ENCODE measurements around the gene OR51A4.

Gene OR51A4

DNA sequence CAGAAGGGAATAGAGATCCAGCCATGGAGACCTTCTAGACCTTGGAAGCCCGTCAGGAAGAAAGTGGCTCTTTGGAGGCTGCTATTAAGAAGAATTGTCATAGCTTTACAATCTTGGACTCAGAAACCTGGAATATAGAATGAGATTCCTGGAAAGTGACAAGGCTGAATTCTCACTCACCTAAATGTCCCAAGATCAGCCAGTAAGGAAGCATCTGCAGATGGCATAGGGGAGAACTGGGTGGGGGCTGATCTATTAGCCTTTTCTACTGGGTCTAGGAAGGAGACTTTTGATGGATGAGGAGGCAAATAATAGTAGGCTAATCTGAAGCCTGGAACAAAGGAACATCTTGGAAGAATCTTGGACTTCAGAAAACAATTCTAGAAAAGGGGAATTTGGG is 23.2 kb downstream of the OR51A4 start, which contains the start of gene OR51G1:
TSS of gene OR51G1 (minus strand) at position 101 of the 400 bp plus-strand sequence. CDS start at position 101, 0 bp downstream.
- Histone ChIP-seq H3K4me1 (ENCODE audit: insufficient read depth, low read length) (no peaks in the 10 kb centered on the region), H3K27me3 (ENCODE audit: insufficient read depth, low read length) (no peaks in the 10 kb centered on the region), H2AFZ (ENCODE audit: low read depth, low read length) (no peak within 1 kb of the TSS), H3K36me3 (ENCODE audit: insufficient read depth, low read length) (no peaks in the 10 kb centered on the region), H3K4me3 (ENCODE audit: low read length) (no peak within 1 kb of the TSS), H3K9me3 (ENCODE audit: low read length) (no peaks in the 10 kb centered on the region)

DNA sequence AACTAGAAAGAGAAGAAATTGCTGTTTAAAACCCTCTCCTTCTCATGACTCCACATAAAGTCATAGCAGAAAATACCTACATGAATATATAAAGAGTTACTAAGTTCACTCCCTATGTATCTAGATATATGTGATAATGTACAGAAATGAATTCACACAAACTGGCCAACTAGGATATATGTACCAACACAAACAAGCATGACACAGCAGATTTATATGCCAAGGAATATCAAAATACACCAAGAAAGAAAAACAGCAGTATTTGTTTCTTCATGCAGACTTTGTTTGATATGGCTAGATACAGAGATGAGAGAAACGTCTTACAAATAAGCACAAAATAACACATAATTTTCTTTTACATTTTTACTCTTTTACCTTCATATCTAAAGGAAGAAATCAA is 25.1 kb downstream of the OR51A4 start:
- Histone ChIP-seq H3K36me3 (ENCODE audit: insufficient read depth, low read length) (no peaks in the 10 kb centered on the region), H3K27me3 (ENCODE audit: insufficient read depth, low read length) (no peaks in the 10 kb centered on the region), H3K9me3 (ENCODE audit: low read length) (no peaks in the 10 kb centered on the region), H3K4me3 (ENCODE audit: low read length) (no peak overlapping the region), H2AFZ (ENCODE audit: low read depth, low read length) (no peak overlapping the region), H3K4me1 (ENCODE audit: insufficient read depth, low read length) (no peaks in the 10 kb centered on the region)

DNA sequence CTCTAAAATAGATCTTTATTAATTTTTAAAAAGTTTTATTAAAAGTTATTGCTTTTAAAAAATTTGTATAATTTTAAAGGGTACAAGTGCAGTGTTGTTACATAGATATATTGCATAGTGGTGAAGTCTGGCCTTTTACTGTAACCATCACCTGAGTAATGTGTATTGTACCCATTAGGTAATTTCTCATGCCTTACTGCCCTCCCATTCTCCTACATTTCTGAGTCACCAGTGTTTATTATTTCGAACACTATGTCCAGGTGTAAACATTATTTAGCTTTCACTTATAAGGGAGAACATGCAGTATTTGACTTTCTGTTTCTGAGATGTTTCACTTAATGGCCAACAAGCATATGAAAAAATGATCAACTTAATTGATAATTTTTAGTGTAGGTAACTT is 25.6 kb downstream of the OR51A4 start:
- no peak overlapping the region for H3K4me3 ChIP-seq (ENCODE audit: low read length)
- no peaks in the 10 kb centered on the region for H3K9me3 ChIP-seq (ENCODE audit: low read length)
- no peaks in the 10 kb centered on the region for H3K36me3 ChIP-seq (ENCODE audit: insufficient read depth, low read length)
- no peaks in the 10 kb centered on the region for H3K4me1 ChIP-seq (ENCODE audit: insufficient read depth, low read length)
- no peaks in the 10 kb centered on the region for H3K27me3 ChIP-seq (ENCODE audit: insufficient read depth, low read length)
- H2AFZ ChIP-seq (ENCODE audit: low read depth, low read length), result no peak overlapping the region

DNA sequence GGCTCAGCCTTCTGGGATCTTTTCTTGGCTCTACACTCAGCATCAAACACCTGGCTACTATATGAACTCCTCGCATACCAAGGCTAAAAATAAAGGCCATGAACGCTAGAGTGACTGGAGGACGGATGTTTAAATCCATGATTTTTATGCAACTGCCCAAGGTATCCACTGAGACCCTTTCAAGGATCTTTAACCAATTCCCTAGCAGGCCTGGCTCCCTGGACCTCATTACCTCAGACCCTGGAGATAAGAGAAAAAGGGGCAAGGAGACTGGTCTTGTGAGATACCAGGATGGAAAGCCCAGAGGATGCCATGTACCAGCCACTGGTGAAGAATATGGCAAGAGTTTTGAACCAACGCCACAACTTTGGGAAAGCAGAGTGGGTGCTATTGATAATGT is 28.2 kb downstream of the OR51A4 start, which contains the start of gene OR51G2:
TSS of gene OR51G2 (minus strand) at position 101 of the 400 bp plus-strand sequence. CDS start 3,687 bp downstream, outside the sequence.
- H3K4me1 ChIP-seq (ENCODE audit: insufficient read depth, low read length), result no peaks in the 10 kb centered on the region
- no peak within 1 kb of the TSS for H2AFZ ChIP-seq (ENCODE audit: low read depth, low read length)
- H3K4me3 ChIP-seq (ENCODE audit: low read length), result no peak within 1 kb of the TSS
- H3K36me3 ChIP-seq (ENCODE audit: insufficient read depth, low read length), result no peaks in the 10 kb centered on the region
- no peaks in the 10 kb centered on the region for H3K27me3 ChIP-seq (ENCODE audit: insufficient read depth, low read length)
- no peaks in the 10 kb centered on the region for H3K9me3 ChIP-seq (ENCODE audit: low read length)

DNA sequence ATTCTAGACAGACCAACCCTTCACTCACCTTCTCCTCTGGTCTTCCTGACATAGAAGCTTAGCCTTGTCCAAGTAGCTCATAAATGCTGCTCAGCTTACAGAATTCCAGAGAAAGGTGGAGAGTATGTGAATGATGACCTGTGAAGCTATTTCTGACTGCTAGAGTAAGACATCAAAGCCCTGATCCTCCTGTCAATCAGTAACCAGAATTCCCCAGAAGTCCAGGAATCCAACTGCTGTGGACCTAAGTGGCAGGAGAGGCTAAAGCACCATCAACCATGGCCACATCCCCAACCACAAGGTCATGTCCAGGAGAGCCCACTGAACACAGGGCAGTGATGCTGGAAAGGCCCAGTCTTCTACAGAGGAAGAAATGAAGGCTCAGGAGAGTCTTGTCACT is 30.8 kb downstream of the OR51A4 start:
- Histone ChIP-seq H3K9me3 (ENCODE audit: low read length) (no peaks in the 10 kb centered on the region), H3K4me3 (ENCODE audit: low read length) (no peak overlapping the region), H3K27me3 (ENCODE audit: insufficient read depth, low read length) (no peaks in the 10 kb centered on the region), H3K4me1 (ENCODE audit: insufficient read depth, low read length) (no peaks in the 10 kb centered on the region), H2AFZ (ENCODE audit: low read depth, low read length) (no peak overlapping the region), H3K36me3 (ENCODE audit: insufficient read depth, low read length) (no peaks in the 10 kb centered on the region)

DNA sequence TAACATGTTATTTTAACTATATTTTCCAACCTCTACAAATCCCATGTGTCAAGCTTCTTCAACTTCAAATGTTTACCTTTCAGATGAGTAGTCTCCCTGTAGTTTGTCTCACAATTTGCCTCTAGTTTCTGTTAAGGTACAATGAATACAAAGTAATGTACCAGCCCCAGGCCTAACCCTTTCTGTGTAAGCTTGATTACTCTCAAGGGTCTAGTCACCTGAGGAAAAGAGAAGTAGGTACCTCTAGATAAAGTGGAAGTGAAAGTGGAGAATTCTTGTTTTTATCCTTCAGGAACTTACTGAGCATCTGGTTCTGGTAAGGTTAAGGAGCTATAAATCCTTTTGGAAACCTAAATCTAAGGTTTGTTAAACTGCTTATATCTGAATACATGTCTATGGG is 43.9 kb downstream of the OR51A4 start, which contains the start of gene OR51A7:
TSS of gene OR51A7 (plus strand) at position 300 of the 400 bp plus-strand sequence. CDS start 3,587 bp downstream, outside the sequence.
- no peak within 1 kb of the TSS for H3K4me3 ChIP-seq (ENCODE audit: low read length)
- H3K36me3 ChIP-seq (ENCODE audit: insufficient read depth, low read length), result no peaks in the 10 kb centered on the region
- H2AFZ ChIP-seq (ENCODE audit: low read depth, low read length), result no peak within 1 kb of the TSS
- no peaks in the 10 kb centered on the region for H3K27me3 ChIP-seq (ENCODE audit: insufficient read depth, low read length)
- H3K9me3 ChIP-seq (ENCODE audit: low read length), result no peaks in the 10 kb centered on the region
- H3K4me1 ChIP-seq (ENCODE audit: insufficient read depth, low read length), result no peaks in the 10 kb centered on the region

Data from neuron (in vitro differentiated cells).